ENCODE measurements around the gene CALN1. TPM values are rescaled to one million over a fixed set of nuclear protein-coding genes. Genes with fewer than 3 reads are reported as not detected.

Gene CALN1
- total and polyA plus RNA-seq, 2 experiments from 2014 or later = 7.6 to 14.5 TPM

GRCh38 chr7:71829515-71829914 lies 582.6 kb downstream of the CALN1 start (continued):
- TF ChIP-seq ZNF462 (CRISPR knock-in tag; IDR thresholded peaks at IDR 0.05) = no peak
- no peak for TF ChIP-seq STAT1 (IDR thresholded peaks at IDR 0.05; ENCODE audit: unreplicated experiment)

GRCh38 chr7:71828361-71828760 lies 583.8 kb downstream of the CALN1 start:
- Histone ChIP-seq H3K4me1 (ENCODE audit: insufficient read depth) (no peaks in the 10 kb centered on the region; the same call in 1 of the 2 replicates), H3F3A (replicated peaks; ENCODE audit: low read depth) (no peaks in the 10 kb centered on the region), H3K79me2 (replicated peaks; ENCODE audit: insufficient read depth) (no peaks in the 10 kb centered on the region), H3K27me3 (ENCODE audit: insufficient read depth) (no peaks in the 10 kb centered on the region), H3K36me3 (ENCODE audit: insufficient read depth) (no peaks in the 10 kb centered on the region), H4K20me1 (replicated peaks; ENCODE audit: insufficient read depth) (no peaks in the 10 kb centered on the region; the same call in 1 of the 2 replicates), H3K9me2 (ENCODE audit: insufficient read depth) (no peaks in the 10 kb centered on the region), H3K27ac (ENCODE audit: low read depth) (no peak overlapping the region), H3K4me2 (no peak overlapping the region), H2AFZ (no peak overlapping the region), H3K4me3 (no peak overlapping the region)
- Mint-ChIP-seq H3K27ac (no peak overlapping the region), H3K4me1 (peaks cover 7% of the 10 kb centered on the region), H3K36me3 (ENCODE audit: low read depth) (peaks cover 3% of the 10 kb centered on the region; the same call in 2 of the 3 replicates), H3K9me3 (peaks cover 5% of the 10 kb centered on the region; the same call in 2 of the 3 replicates), H3K27me3 (ENCODE audit: insufficient read depth, low read depth, poor library complexity) (peaks cover 4% of the 10 kb centered on the region), H3K4me3 (no peak overlapping the region)
- ATAC-seq = no peak
- DNase-seq (ENCODE audit: low spot score) = no peak
- no peak for TF ChIP-seq ZNF114 (CRISPR knock-in tag; IDR thresholded peaks at IDR 0.05)
- TF ChIP-seq EZH2phosphoT487 (IDR thresholded peaks at IDR 0.05; ENCODE audit: unreplicated experiment) = no peak
- no peak for TF ChIP-seq CTCF (conservative IDR thresholded peaks at IDR 0.05; ENCODE audit: low read depth in 2 of 2)
- TF ChIP-seq REST (IDR thresholded peaks at IDR 0.05; ENCODE audit: unreplicated experiment) = no peak

All from GM23338 (cell line).